ENCODE measurements around the gene ADAMTSL2.

GRCh38 chr9:133520121-133520835 is 14.2 kb upstream of the ADAMTSL2 start:
- TF ChIP-seq, protein P1, sequence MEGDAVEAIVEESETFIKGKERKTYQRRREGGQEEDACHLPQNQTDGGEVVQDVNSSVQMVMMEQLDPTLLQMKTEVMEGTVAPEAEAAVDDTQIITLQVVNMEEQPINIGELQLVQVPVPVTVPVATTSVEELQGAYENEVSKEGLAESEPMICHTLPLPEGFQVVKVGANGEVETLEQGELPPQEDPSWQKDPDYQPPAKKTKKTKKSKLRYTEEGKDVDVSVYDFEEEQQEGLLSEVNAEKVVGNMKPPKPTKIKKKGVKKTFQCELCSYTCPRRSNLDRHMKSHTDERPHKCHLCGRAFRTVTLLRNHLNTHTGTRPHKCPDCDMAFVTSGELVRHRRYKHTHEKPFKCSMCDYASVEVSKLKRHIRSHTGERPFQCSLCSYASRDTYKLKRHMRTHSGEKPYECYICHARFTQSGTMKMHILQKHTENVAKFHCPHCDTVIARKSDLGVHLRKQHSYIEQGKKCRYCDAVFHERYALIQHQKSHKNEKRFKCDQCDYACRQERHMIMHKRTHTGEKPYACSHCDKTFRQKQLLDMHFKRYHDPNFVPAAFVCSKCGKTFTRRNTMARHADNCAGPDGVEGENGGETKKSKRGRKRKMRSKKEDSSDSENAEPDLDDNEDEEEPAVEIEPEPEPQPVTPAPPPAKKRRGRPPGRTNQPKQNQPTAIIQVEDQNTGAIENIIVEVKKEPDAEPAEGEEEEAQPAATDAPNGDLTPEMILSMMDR (IDR thresholded peaks at IDR 0.05), result no peak
- no peak for TF ChIP-seq NRF1 (IDR thresholded peaks at IDR 0.05; ENCODE audit: low read depth, low read length)
- no peak for TF ChIP-seq NFIC (IDR thresholded peaks at IDR 0.05; ENCODE audit: borderline replicate concordance)
- TF ChIP-seq SIN3A (IDR thresholded peaks at IDR 0.05; ENCODE audit: borderline replicate concordance, low read depth, low read length), result no peak
- TF ChIP-seq, protein P2, sequence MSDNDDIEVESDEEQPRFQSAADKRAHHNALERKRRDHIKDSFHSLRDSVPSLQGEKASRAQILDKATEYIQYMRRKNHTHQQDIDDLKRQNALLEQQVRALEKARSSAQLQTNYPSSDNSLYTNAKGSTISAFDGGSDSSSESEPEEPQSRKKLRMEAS (IDR thresholded peaks at IDR 0.05; ENCODE audit: low read depth), result no peak
- no peak for TF ChIP-seq FOXM1 (IDR thresholded peaks at IDR 0.05; ENCODE audit: low read depth)
- TF ChIP-seq SMC3 (IDR thresholded peaks at IDR 0.05; ENCODE audit: low read depth, low read length), result no peak

Data from SK-N-SH (cell line).